HG03521 (cell line): ENCODE data around the gene PLD5.

ENCODE experiments used
- ATAC-seq: cut with Tn5 transposase; IDR thresholded peaks from one replicate; pipeline ENCODE4 v1.9.1; 2021; ENCODE audit warnings: mild to moderate bottlenecking, moderate library complexity; ENCODE audit not compliant: unreplicated experiment

The PLD5 gene

DNA sequence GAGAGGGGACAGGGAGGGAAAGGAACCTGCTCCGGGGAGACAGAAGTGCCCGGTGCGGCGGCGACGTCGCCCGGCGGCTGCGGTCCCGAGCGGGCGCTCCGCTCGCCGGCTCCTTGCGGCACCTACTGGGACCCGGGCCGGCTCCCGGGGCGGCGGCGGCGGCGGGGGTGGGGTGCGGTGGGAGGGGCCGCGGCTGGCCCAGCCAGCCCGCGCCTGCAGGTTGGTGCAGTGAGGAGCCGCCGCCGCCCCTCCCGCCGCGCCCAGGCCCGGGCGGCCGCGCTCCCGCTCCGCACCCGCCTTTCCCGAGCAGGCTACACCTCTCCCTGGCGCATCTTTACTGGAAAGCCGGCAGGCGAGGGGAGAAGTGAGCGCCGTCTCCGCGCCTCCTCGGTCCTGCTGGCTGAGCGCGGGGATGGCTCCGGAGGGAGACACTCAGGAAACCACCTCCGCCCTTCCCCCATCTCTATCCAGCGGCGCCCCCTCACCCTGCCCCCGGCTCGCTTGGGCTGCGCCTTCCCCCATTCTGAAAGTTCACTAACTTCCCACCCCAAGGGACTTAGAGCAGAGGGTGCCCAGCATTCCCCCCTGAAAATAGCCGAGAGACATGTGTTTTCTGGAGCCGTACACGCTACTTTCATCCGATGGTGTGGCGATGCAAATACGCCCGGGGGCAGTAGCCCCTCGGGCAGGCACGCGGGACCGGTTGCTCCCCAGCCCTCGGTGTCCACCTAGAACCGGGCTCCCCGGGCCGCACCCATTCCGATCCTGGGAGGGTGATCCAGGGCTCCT, at the start of gene PLD5:
Gene PLD5 (minus strand): TSS at position 127 of the 789 bp plus-strand sequence.
- no peak for ATAC-seq

DNA sequence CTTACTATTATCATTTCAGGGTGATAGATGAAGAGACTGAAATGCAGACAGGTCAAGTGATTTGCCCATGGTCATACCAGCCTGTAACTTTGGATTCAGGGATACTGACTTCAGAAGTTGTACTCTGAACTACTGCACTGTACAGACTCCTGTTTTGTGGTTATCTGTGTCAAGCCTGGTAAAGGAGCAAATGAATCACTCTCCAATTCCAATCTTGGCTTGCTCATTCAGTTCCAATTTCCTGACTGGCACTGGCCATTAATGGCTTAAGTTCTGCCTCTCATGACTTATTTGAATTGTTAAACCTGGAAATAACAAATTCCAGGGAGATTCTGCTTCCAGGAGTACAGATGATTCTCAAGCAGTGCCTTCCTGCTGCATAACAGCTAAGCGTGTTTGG, 45.4 kb upstream of the PLD5 start:
- ATAC-seq, result no peak

DNA sequence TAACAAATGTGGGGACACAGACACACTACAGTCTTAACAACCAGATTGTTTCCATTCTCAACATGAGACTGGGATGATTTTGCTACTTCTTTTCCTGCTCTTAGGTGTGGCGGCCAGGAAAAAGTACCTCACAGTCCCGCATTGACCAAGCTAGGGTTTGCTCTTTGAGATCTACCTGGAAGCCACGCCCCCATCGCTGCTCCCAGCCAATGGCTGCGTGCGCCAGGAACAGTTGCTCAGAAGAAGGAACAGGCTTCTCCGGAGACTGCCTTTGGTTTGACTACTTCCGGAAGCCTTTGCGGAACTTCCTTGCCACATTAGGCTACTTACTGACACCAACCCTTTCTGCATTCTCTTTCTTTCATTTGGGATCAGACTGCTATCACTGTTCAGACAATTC, 44.2 kb upstream of the PLD5 start:
- no peak for ATAC-seq

DNA sequence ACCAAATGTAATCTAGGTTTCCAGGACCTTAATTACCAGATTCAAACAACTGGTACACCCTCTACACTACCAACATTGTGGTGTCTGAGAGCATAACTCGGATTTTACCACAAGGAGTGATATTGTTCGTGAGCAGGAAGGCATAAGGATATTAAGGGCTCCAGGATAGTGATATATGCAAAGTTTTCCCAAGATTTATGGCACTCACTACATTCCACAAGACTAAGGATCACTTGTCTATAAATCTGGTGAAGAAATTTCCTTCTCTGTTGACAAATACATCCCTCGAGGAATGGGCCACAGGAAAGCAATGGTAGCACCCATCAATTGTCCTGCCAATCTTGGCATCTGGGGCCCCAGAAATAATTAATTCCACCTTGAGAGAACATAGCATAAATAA, 43.1 kb upstream of the PLD5 start:
- no peak for ATAC-seq

DNA sequence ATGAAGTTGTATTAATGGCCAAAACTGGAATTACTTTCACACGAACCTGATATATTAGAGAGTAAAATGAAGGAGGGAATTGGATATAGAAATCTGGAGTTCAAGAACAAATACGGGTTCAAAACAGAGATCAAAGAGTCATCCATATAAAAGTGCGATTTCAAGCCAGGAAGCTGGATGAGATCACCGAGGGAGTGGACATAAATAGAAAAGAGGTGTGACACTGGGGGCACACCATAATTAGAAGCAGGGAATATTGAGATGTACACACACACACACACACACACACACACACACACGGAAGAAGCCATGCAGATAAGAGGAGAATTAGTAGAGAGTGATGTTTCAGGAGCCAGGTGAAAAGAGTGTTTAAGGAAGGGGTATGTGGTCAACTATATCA, 32.3 kb upstream of the PLD5 start:
- no peak for ATAC-seq

DNA sequence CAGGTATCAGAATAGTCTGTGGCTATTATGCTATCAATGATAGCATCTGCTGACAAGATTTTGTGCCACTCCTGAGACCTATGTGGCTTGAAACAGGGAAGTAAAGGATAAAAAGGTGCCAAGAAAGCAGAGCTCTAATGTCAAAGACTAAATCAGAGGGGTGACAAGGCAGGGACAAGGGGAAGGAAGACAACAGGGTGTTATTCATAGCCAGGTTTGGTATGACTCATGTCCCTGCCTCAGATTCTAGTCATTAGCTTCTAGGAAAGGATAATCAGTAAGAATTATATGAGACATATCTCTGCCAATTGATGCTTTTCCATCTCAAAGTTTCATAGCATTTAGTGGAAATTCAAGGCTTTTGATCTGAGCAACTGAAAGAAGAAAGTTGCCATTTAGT, 31.8 kb upstream of the PLD5 start:
- ATAC-seq, result no peak

DNA sequence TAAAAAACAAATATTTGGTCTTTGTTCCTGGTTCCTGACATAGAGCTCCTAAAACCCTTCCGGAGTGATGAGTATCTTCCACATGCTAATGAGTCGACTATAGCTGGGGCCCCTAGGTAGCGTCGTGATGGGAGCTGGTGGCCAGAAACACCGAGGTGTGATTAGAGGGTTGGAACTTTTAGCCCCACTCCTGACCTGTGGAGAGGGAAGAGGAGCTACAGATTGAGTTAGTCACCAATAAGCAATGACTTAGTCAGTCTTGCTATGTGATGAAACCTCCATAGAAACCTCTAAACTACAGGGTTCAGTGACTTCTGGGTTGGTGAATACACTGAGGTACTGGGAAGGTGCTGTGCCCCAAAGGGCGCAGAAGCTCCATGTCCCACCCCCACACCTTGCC, 30.1 kb upstream of the PLD5 start:
- no peak for ATAC-seq

- no peak for ATAC-seq
Measured at GRCh38 chr1:242546849-242547729, 22.6 kb upstream of the PLD5 start.

DNA sequence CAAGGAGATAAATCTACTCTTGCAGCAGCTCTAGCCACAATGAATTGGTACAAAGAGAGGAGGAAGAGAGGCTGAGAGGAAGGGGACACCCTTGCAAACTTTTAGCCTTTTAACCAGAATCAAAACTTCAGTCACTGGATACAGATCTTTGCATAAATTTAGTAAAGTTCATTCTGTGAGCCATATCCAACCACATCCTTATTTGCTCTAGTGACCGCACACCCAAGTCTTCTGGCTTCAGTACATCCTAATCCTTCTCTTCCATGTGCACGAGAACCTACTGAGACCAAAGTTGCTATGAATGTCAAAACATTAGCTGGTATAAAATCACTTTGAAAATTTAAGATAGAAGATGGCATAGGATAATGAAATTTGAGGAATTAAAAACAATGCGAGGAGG, 21.9 kb upstream of the PLD5 start:
- no peak for ATAC-seq

- no peak for ATAC-seq
Measured at GRCh38 chr1:242544071-242544470, 19.6 kb upstream of the PLD5 start.

- ATAC-seq, result no peak
Measured at GRCh38 chr1:242542271-242542670, 17.8 kb upstream of the PLD5 start.

GRCh38 chr1:242535986-242536385, 11.5 kb upstream of the PLD5 start:
- ATAC-seq, result no peak

DNA sequence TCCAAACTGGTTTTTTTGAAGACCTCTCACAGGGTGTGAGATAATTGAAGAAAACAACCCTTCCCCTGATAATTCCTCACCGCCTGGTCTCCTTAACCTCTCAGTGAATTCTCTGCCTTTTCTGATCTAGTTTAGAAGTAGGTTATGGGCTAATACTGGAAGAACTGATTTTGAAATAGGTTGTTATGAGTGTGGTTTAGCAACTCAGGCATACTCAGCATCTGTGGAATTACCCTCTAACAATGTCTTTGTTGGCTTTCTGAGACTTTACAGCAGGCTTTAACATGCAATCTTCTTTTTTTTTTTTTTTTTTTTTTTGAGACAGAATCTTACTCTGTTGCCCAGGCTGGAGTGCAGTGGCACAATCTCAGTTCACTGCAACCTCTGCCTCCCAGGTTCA, 10.3 kb upstream of the PLD5 start:
- no peak for ATAC-seq

- ATAC-seq, result no peak
Measured at GRCh38 chr1:242530761-242531160, 6.3 kb upstream of the PLD5 start.

- no peak for ATAC-seq
Measured at GRCh38 chr1:242525769-242526168, 1.3 kb upstream of the PLD5 start.

- no peak for ATAC-seq
Measured at GRCh38 chr1:242525360-242525722, 844 bp upstream of the PLD5 start.

DNA sequence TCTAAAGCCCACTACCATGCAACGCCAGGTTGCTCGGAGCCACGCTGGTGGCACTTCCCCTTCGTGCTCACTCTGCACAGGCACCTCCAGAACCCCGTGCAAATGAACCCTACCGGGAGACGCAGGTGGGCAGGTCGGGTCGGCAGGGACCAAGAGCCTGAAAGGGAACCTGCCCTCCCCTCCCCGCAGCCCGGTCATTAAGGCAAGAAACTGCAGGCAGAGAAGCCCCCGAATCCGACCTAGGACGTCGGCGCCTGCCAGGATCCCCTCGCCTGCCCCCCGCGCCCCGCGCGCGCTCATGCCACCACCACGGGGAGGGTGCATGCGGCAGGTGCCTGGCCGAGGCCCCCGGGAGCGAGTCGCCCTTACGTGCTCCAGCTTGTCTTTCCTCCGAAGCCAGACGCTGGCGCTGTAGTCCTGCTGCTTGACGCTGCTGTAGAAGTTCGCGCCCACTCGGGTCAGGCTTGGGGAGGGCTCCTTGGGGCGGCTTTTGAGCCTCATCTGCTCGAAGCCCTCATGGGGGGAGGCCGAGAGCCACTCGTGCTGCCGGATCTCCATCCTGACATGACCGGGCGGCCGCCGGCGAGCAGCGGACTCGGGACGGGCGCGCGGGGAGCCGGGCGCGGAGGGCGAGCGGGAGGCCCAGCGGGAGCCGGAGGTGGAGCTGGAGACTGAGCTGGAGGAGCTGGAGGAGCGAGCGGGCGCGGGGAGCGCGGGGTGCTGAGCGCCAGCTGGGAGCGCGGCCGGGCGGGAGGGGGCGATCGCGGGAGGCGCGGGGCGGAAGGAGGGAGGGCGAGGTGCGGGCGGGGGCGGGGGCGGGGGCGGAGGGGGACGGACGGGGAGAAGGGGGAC, 552 bp downstream of the PLD5 start:
- ATAC-seq, result no peak

DNA sequence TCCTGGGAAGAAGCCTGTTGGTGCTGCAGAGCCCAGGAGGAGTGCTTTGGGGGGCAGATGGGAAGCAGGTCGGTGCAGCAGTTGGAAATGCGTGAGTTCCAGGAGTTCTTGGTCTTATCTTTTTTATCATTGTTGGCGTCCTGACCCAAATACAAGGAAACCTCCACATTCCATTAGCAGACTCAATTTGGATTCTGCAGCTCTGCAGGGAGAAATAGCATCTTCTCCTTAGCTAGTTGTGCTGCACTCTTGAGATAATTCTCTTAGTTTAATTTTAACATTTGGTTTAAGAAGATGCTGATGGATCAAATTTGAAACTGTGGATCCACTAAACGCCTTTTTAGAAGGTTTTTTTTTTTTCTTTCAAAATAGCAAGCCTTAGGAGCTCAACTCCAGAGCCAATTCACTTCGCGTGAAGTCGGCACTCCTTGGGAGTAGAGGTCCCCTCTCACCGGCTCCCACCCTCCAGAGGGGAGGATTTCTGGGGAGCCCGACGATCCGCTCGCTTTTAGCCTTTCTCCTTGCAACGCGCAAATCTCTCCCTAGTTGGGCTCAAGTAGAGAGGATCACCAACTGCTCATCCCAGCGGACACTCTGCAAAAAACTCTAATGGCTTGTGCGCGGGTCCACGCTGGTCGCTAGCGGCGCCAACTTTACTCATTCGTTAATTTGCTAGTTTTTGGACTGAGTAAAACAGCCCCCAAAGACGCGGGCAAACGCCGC, 1.3 kb downstream of the PLD5 start:
- no peak for ATAC-seq

DNA sequence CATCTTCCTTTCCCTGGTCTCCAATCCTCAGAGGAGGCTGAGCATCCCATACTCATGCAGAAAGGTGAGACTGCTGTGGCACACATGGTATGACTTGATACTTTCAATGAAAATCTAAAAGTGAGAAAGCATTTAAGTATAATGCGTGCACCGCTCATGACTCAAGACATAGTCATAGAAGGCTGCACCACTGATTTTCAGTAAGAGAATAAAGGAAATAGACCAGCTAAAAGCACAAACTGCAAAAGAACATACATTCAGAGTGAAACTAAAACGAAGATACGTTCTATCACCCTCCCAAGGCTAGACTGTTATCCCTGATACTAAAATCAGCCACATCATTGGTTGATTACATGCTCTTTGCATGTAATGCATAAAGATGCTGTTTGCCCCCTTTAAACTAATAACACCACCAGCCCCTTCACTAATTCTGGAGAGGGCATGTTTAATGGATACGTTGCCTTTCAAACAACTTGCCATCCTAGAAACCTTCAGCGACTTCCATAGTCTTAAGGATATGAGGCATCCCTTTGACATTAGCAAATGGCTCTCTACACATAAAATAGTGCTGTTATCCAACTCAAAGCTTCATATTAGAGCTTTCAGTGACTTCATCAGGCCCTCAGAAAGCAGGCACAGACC, 2.1 kb downstream of the PLD5 start:
- ATAC-seq, result no peak

DNA sequence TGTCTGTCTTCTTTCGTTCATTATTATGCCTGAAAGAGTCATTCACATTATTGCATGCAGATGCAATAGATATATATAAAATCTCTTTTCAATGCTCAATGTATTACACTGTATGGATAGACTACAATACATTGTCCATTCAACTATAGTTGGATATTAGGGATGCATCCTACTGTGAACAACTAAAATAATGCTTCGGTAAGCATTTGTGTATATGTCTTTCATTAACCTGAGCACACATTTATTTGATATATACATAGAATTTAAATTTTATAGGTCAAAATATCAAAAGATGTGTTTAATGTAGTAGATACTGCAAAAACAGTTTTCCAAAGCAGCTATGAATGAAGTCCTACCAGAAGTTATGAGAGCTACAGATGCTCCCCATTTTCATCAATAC, 8.9 kb downstream of the PLD5 start:
- no peak for ATAC-seq
